22Rv1 (cell line): ENCODE data around the gene CDC25B.

Experiments used
- ZFX ChIP-seq: fragments of 450-650 bp; IDR thresholded peaks from 2 replicates; pipeline ENCODE4 v1.6.1; 2017; ENCODE audit warnings: antibody characterized with exemption, borderline replicate concordance
- TF ChIP-seq, protein P1 (sequence below): fragments of 450-650 bp; IDR thresholded peaks from 2 replicates; pipeline ENCODE4 v1.5.1; 2017; ENCODE audit warnings: mild to moderate bottlenecking

DNA sequence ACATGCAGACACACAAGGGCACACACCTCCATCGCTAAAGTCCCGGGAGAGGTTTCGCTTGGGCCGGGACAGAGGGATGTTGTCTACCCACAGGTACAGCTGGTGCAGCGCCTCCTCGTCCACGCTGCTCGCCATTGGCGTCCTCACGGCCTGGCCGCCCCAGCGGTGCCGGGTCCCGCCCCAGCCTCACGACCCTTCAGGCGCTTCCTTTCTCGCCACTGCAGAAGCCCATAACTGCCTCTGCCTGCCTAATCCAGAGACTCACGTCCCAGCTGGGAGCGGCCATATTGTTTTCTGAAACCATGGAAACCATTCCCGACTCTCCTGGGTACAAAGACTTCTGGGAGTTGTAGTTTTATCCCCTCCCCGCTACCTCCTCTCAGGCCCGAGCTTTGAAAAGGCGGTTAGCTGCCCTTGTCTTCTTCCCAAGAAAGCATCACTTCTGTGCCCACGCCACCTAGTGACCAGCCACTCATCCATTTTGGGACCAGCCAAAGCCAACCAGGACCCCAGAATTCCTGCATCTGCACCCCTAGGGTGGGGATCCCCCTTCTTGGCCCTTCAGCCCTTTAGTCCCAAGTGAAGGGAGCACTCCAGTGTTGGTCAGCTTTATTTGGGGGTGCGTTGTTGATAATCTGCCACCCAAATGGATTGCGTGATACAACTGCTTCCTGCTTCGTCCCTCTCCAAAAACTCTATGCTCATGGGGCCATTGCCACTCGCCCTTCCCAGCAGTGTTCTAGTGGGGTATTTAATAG lies 14.8 kb upstream of the CDC25B start, which contains the start of gene SPEF1:
- TF ChIP-seq, protein P1, sequence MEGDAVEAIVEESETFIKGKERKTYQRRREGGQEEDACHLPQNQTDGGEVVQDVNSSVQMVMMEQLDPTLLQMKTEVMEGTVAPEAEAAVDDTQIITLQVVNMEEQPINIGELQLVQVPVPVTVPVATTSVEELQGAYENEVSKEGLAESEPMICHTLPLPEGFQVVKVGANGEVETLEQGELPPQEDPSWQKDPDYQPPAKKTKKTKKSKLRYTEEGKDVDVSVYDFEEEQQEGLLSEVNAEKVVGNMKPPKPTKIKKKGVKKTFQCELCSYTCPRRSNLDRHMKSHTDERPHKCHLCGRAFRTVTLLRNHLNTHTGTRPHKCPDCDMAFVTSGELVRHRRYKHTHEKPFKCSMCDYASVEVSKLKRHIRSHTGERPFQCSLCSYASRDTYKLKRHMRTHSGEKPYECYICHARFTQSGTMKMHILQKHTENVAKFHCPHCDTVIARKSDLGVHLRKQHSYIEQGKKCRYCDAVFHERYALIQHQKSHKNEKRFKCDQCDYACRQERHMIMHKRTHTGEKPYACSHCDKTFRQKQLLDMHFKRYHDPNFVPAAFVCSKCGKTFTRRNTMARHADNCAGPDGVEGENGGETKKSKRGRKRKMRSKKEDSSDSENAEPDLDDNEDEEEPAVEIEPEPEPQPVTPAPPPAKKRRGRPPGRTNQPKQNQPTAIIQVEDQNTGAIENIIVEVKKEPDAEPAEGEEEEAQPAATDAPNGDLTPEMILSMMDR: peak; percentile 84
- no peak for TF ChIP-seq ZFX
